ENCODE results near the gene CSRP1. TPM values are rescaled to one million over a fixed set of nuclear protein-coding genes. Genes with fewer than 3 reads are reported as not detected.

Gene CSRP1
- total RNA-seq, 4 donors from 2014 or later: 285 to 835 (median 454) TPM

GRCh38 chr1:201545851-201546492 lies 39.0 kb upstream of the CSRP1 start:
- Histone ChIP-seq H3K9me3 (no peaks in the 10 kb centered on the region), H3K4me1 (no peaks in the 10 kb centered on the region), H3K27me3 (no peaks in the 10 kb centered on the region), H3K36me3 (no peaks in the 10 kb centered on the region), H3K27ac (no peak overlapping the region), H3K4me3 (replicated peaks in 1 of 3) (no peak overlapping the region)
- WGBS, 2 donors: 56 to 64% methylated on average over 9 of the region's 9 CpGs
- no peak for TF ChIP-seq POLR2A (IDR thresholded peaks at IDR 0.05)
- no peak for TF ChIP-seq CTCF (IDR thresholded peaks at IDR 0.05)
- no peak for DNase-seq
- intact Hi-C loops (cut with DNase I): no loop called here

- H3K4me3 ChIP-seq (replicated peaks in 1 of 3): no peak overlapping the region
- no peaks in the 10 kb centered on the region for H3K27me3 ChIP-seq
- TF ChIP-seq CTCF (IDR thresholded peaks at IDR 0.05): no peak
- peaks cover 0 to 10% of the 10 kb centered on the region in 2 donors for H3K4me1 ChIP-seq
- no peak for DNase-seq
- H3K27ac ChIP-seq: no peak overlapping the region
- no peaks in the 10 kb centered on the region for H3K9me3 ChIP-seq
- intact Hi-C loops (cut with DNase I): no loop called here
- 97 to 98% methylated on average over 3 of the region's 3 CpGs for WGBS, 2 donors
- H3K36me3 ChIP-seq: no peaks in the 10 kb centered on the region
Observed at GRCh38 chr1:201544710-201545109, 37.8 kb upstream of the CSRP1 start.

GRCh38 chr1:201543871-201544642 lies 37.1 kb upstream of the CSRP1 start:
- H3K27ac ChIP-seq: no peak overlapping the region
- intact Hi-C loops (cut with DNase I): no loop called here
- 70 to 72% methylated on average over 7 of the region's 7 CpGs for WGBS, 2 donors
- TF ChIP-seq CTCF (IDR thresholded peaks at IDR 0.05): no peak
- no peak for TF ChIP-seq POLR2A (IDR thresholded peaks at IDR 0.05)
- no peak for DNase-seq
- H3K4me1 ChIP-seq: peaks cover 0 to 14% of the 10 kb centered on the region in 2 donors
- no peaks in the 10 kb centered on the region for H3K27me3 ChIP-seq
- H3K4me3 ChIP-seq (replicated peaks in 1 of 3): no peak overlapping the region
- no peaks in the 10 kb centered on the region for H3K9me3 ChIP-seq
- no peaks in the 10 kb centered on the region for H3K36me3 ChIP-seq

GRCh38 chr1:201542309-201543035 lies 35.5 kb upstream of the CSRP1 start:
- H3K4me1 ChIP-seq: peaks cover 8 to 25% of the 10 kb centered on the region in 2 donors

More at GRCh38 chr1:201542309-201543035, 35.5 kb upstream of the CSRP1 start:
- TF ChIP-seq CTCF (IDR thresholded peaks at IDR 0.05): no peak
- no peak for TF ChIP-seq POLR2A (IDR thresholded peaks at IDR 0.05)
- H3K4me3 ChIP-seq (replicated peaks in 1 of 3): no peak overlapping the region
- no peak for DNase-seq
- intact Hi-C loops (cut with DNase I): no loop called here
- no peaks in the 10 kb centered on the region for H3K36me3 ChIP-seq
- 68 to 78% methylated on average over 9 of the region's 9 CpGs for WGBS, 2 donors
- H3K27me3 ChIP-seq: no peaks in the 10 kb centered on the region
- peak overlapping the region in 2 of 3 donors; percentile 27 to 53 for H3K27ac ChIP-seq
- H3K9me3 ChIP-seq: no peaks in the 10 kb centered on the region
